MG63 (cell line): ENCODE results near the gene BRSK2. TPM values are rescaled to one million over a fixed set of nuclear protein-coding genes. Genes with fewer than 3 reads are reported as not detected.
"Not testable (repeated sequence)": the region's sequence is repeated elsewhere in the genome, so short reads cannot be mapped to it uniquely, and the experiment has no call there.

Experiments used
- DNase-seq: peaks from one replicate; pipeline ENCODE4 v3.0.0-alpha.2; 2020
- H3K27me3 ChIP-seq: fragments of 250-450 bp; sonication (Bioruptor Pico); 2 replicates; pipeline ENCODE4 v1.5.1; 2020; ENCODE audit warnings: mild to moderate bottlenecking, moderate library complexity
- H3K36me3 ChIP-seq: fragments of 250-450 bp; sonication (Bioruptor Pico); 2 replicates; pipeline ENCODE4 v1.5.1; 2020; ENCODE audit warnings: mild to moderate bottlenecking, moderate library complexity
- H3K4me3 ChIP-seq: fragments of 250-450 bp; sonication (Bioruptor Pico); 2 replicates; pipeline ENCODE4 v1.5.1; 2020; ENCODE audit warnings: mild to moderate bottlenecking, moderate library complexity
- H3K9me3 ChIP-seq: fragments of 250-450 bp; sonication (Bioruptor Pico); 2 replicates; pipeline ENCODE4 v1.5.1; 2020; ENCODE audit warnings: mild to moderate bottlenecking, moderate library complexity
- total RNA-seq: library from RNA; depleted of rRNA; stranded (reverse); fragments of >200 nt; shearing (Covaris generic); gene quantifications from 2 replicates; pipeline ENCODE4 v1.2.3, GENCODE V29; 2014; ENCODE audit warnings: low replicate concordance; rRNA removed

Gene BRSK2
- total RNA-seq = 4.7 and 6.9 TPM in 2 replicates

- Histone ChIP-seq H3K36me3 (no peaks in the 10 kb centered on the region), H3K9me3 (no peaks in the 10 kb centered on the region), H3K27me3 (no peaks in the 10 kb centered on the region), H3K4me3 (peak within 1 kb of the TSS; percentile 45)
- no peak for DNase-seq
Measured at GRCh38 chr11:1389932-1390568, at the start of gene BRSK2. BRSK2 (plus strand) TSS chr11:1389934; CDS start chr11:1390285, 351 bp downstream.

GRCh38 chr11:1340111-1340510, 49.6 kb upstream of the BRSK2 start:
- no peak for DNase-seq
- Histone ChIP-seq H3K9me3 (no peaks in the 10 kb centered on the region), H3K27me3 (peaks cover 12% of the 10 kb centered on the region; the same call in 1 of the 2 replicates), H3K4me3 (no peak overlapping the region), H3K36me3 (no peaks in the 10 kb centered on the region)

GRCh38 chr11:1341226-1341625, 48.5 kb upstream of the BRSK2 start:
- DNase-seq, H3K36me3 ChIP-seq, H3K9me3 ChIP-seq, H3K4me3 ChIP-seq: not testable (repeated sequence)
- peaks cover 12% of the 10 kb centered on the region; the same call in 1 of the 2 replicates for H3K27me3 ChIP-seq

- Histone ChIP-seq H3K36me3 (no peaks in the 10 kb centered on the region), H3K27me3 (peaks cover 12% of the 10 kb centered on the region; the same call in 1 of the 2 replicates), H3K4me3 (no peak overlapping the region), H3K9me3 (no peaks in the 10 kb centered on the region)
- DNase-seq = peak; percentile 29
Measured at GRCh38 chr11:1341928-1342524, 47.7 kb upstream of the BRSK2 start.

- Histone ChIP-seq H3K9me3 (no peaks in the 10 kb centered on the region), H3K4me3 (no peak overlapping the region), H3K27me3 (peaks cover 12% of the 10 kb centered on the region; the same call in 1 of the 2 replicates), H3K36me3 (no peaks in the 10 kb centered on the region)
- DNase-seq = no peak
Measured at GRCh38 chr11:1342946-1343345, 46.8 kb upstream of the BRSK2 start.

GRCh38 chr11:1343391-1344055, 46.2 kb upstream of the BRSK2 start:
- DNase-seq = no peak

GRCh38 chr11:1344056-1344635, 45.6 kb upstream of the BRSK2 start:
- H3K9me3 ChIP-seq = no peaks in the 10 kb centered on the region
- DNase-seq = no peak
- no peak overlapping the region for H3K4me3 ChIP-seq
- H3K36me3 ChIP-seq = no peaks in the 10 kb centered on the region
- peaks cover 12% of the 10 kb centered on the region; the same call in 1 of the 2 replicates for H3K27me3 ChIP-seq

More at GRCh38 chr11:1343391-1344055, 46.2 kb upstream of the BRSK2 start:
- Histone ChIP-seq H3K27me3 (peaks cover 12% of the 10 kb centered on the region; the same call in 1 of the 2 replicates), H3K9me3 (no peaks in the 10 kb centered on the region), H3K36me3 (no peaks in the 10 kb centered on the region), H3K4me3 (no peak overlapping the region)

GRCh38 chr11:1345737-1346513, 43.8 kb upstream of the BRSK2 start:
- no peaks in the 10 kb centered on the region for H3K36me3 ChIP-seq
- peaks cover 12% of the 10 kb centered on the region; the same call in 1 of the 2 replicates for H3K27me3 ChIP-seq
- no peaks in the 10 kb centered on the region for H3K9me3 ChIP-seq
- DNase-seq = no peak
- H3K4me3 ChIP-seq = no peak overlapping the region

- Histone ChIP-seq H3K9me3 (no peaks in the 10 kb centered on the region), H3K36me3 (no peaks in the 10 kb centered on the region), H3K4me3 (no peak overlapping the region), H3K27me3 (peaks cover 12% of the 10 kb centered on the region; the same call in 1 of the 2 replicates)
- DNase-seq = no peak
Measured at GRCh38 chr11:1346669-1347390, 42.9 kb upstream of the BRSK2 start.

- not testable (repeated sequence) for H3K9me3 ChIP-seq, DNase-seq, H3K4me3 ChIP-seq, H3K36me3 ChIP-seq
- peaks cover 12% of the 10 kb centered on the region; the same call in 1 of the 2 replicates for H3K27me3 ChIP-seq
Measured at GRCh38 chr11:1347411-1347999, 42.2 kb upstream of the BRSK2 start.

GRCh38 chr11:1348146-1348795, 41.5 kb upstream of the BRSK2 start:
- DNase-seq = no peak
- no peak overlapping the region for H3K4me3 ChIP-seq
- no peaks in the 10 kb centered on the region for H3K9me3 ChIP-seq
- H3K36me3 ChIP-seq = no peaks in the 10 kb centered on the region
- H3K27me3 ChIP-seq = peaks cover 8% of the 10 kb centered on the region; the same call in 1 of the 2 replicates

- H3K4me3 ChIP-seq = no peak overlapping the region
Measured at GRCh38 chr11:1348796-1349326, 40.9 kb upstream of the BRSK2 start.

GRCh38 chr11:1349327-1350041, 40.2 kb upstream of the BRSK2 start:
- Histone ChIP-seq H3K9me3 (no peaks in the 10 kb centered on the region), H3K4me3 (no peak overlapping the region), H3K36me3 (no peaks in the 10 kb centered on the region), H3K27me3 (no peaks in the 10 kb centered on the region; the same call in 1 of the 2 replicates)
- DNase-seq = no peak

More at GRCh38 chr11:1348796-1349326, 40.9 kb upstream of the BRSK2 start:
- H3K36me3 ChIP-seq = no peaks in the 10 kb centered on the region
- H3K27me3 ChIP-seq = peaks cover 6% of the 10 kb centered on the region; the same call in 1 of the 2 replicates
- no peak for DNase-seq
- no peaks in the 10 kb centered on the region for H3K9me3 ChIP-seq

GRCh38 chr11:1350086-1350725, 39.5 kb upstream of the BRSK2 start:
- Histone ChIP-seq H3K27me3 (no peaks in the 10 kb centered on the region; the same call in 1 of the 2 replicates), H3K36me3 (no peaks in the 10 kb centered on the region), H3K9me3 (no peaks in the 10 kb centered on the region), H3K4me3 (no peak overlapping the region)
- DNase-seq = no peak
